Hepatic stellate cell (primary cell): ENCODE data around the gene STIP1.
A peak's percentile ranks its signal among the peaks of the same experiment; 100 is the strongest.

ENCODE experiments used
- DNase-seq: peaks from one replicate; pipeline ENCODE4 v3.0.0; 2011; ENCODE audit warnings: low spot score

Gene STIP1

GRCh38 chr11:64198511-64198910 is 12.5 kb downstream of the STIP1 start:
- no peak for DNase-seq

GRCh38 chr11:64201543-64201942 is 15.6 kb downstream of the STIP1 start:
- DNase-seq, result no peak

GRCh38 chr11:64202992-64203391 is 17.0 kb downstream of the STIP1 start:
- DNase-seq, result no peak

- DNase-seq, result no peak
These were observed 17.6 kb downstream of the STIP1 start for GRCh38 chr11:64203421-64204079.

DNA sequence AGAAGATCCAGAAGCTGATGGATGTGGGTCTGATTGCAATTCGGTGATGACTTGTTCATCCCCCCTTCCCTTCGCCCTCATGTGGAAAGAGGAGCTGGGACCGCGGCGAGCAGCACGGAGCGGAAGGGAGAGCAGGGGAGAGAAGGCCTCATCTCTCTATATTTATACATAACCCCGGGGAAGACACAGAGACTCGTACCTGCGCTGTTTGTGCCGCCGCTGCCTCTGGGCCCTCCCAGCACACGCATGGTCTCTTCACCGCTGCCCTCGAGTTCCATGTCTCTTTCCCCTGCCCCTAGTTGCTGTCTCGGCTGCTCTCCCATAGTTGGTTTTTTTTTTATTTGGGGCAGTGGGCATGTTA is 18.1 kb downstream of the STIP1 start:
- DNase-seq, result no peak

GRCh38 chr11:64204464-64204989 is 18.6 kb downstream of the STIP1 start:
- peak; percentile 97 for DNase-seq

GRCh38 chr11:64206457-64207255 is 20.7 kb downstream of the STIP1 start, which contains the start of gene FERMT3:
Gene FERMT3 (plus strand): TSS chr11:64206721. CDS start chr11:64207365, 644 bp downstream.
- no peak for DNase-seq

- DNase-seq, result peak; percentile 93
These were observed 21.5 kb downstream of the STIP1 start for GRCh38 chr11:64207256-64208085.

DNA sequence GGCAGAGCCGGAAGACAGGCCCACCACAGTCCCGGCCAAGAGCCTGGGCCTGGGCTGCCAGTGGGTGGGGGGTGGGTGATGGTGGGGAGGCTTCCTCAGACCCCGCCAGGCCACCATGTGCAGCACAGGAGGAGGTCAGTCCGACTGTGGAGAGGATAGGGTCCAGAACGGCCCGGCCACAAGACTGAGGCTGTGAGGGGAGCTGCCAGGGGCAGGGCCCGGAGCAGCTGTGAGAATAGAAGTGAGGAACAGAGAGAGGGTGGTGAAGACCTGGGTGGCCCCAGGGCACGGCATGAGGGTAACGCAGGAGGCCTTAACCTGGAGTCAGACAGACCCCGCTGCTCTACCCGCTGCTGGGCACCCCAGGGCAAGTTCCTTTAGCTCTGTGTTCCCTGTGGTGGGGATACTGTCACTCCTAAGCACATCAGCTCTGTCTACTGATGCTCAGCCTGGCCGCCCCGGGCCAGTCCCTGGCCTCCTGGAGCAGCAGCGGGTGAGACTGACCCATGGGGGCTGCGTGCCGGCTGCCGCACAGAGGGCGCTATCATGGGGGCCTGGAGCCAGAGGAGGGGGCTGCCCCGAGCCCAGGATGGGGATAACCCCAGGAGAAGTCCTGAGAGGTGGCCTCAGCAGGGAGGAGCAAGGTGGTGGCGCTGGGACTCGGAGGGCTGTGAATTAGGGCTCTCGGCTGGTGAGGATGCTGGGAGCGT is 22.3 kb downstream of the STIP1 start:
- no peak for DNase-seq

DNA sequence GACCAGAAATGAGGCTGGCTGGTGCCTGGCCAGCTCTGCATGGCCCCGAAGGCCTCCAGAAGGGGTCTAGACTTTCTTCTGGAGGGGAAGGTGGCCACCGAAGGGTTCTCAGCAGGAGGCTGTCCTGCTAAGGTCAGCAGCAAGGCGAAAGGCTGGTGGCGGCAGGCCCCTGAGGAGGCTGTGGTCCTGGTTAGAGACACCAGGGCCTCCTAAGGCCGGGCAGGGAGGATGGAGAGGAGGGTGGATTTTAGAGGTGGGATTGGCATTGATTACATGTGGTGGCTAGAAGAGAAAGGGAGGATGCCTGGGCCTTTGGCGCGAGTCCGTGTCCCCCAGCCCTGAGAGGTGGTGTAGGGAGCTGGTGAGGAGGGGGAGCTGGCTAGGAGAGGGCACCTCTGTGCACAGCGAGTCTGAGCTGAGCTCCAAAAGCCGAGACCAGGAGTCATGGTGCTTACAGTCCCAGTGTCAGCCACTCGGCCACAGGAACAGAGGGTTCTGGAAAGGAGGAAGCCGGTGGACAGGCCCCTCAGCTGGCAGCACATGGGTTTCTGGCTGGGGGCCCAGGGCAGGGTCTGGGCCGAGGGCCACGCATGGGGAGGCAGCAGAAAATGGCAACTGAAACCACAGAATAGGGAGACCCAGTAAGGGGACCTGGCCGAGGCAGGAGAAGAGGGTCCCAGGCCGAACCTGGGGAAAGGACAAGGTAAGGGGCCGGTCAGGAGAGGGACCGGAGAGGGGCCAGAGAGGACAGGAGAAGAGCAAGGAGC is 23.0 kb downstream of the STIP1 start:
- DNase-seq, result no peak

- DNase-seq, result no peak
These were observed 23.5 kb downstream of the STIP1 start for GRCh38 chr11:64209563-64209843.

DNA sequence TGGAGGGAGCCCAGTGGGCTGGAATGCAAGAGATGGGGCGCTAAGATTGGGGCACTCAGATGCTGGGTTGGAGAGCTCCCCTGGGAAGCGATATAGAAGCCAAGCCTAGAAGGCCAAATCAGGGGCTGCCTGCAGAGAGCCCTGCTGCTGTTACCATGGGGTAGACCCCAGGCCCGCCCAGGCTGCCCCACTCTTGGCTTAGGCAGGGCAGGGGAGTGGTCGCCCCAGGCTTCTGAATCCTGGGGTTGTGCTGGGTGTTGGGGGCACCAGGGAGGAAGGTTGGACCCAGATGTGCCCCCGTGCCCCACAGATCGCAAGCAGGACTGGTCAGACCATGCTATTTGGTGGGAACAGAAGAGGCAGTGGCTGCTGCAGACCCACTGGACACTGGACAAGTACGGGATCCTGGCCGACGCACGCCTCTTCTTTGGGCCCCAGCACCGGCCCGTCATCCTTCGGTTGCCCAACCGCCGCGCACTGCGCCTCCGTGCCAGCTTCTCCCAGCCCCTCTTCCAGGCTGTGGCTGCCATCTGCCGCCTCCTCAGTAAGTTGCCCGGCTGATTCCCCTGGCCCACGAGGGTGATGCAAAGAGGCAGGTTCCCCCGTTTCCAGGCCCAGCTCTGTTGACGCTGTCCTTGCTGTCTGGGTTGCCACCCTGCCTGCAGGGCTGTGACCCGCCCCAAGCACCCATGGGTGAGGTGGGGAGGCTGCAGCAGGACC is 24.5 kb downstream of the STIP1 start:
- DNase-seq, result no peak

DNA sequence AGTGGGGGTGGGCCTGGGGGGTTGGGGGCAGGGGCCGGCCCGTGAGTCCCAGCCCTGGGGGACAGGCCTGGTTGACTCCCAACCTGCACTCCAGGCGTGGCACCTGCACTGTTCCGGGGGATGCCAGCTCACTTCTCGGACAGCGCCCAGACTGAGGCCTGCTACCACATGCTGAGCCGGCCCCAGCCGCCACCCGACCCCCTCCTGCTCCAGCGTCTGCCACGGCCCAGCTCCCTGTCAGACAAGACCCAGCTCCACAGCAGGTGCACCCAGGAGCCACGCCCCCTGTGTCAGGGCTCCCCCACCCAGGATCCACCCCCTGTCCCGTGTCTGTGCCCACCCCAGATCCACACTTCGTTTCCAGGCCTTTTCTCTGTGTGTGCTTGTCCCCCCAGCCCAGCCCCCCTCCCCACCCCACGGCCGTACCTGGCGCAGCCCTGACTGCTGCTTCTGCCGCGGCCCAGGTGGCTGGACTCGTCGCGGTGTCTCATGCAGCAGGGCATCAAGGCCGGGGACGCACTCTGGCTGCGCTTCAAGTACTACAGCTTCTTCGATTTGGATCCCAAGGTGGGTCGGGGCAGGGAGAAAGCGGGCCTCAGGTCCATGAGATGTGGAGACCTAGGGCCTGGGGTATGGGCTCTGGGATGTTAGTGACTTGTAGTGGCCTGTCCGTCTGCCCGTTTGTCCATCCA is 25.4 kb downstream of the STIP1 start:
- DNase-seq, result no peak

DNA sequence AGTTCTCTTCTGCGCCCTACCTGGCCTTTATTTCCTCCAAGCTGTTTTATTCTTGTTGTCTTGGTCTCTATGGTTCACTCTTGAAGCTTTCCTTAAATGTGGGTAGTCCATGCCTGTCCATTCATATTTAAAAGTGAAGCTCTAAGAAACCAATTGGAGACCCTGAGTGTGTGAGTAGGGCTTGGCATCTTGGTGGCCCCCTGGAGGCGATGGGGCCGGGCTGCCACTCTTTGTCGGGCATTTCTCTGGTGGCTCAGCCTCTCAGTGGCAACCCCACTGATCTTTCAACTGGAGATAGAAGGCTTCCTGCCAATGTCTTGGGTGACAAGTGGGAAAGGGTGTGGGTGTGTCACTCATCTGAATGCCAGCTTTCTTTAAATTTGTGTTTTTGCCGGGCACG is 30.9 kb downstream of the STIP1 start:
- DNase-seq, result no peak

DNA sequence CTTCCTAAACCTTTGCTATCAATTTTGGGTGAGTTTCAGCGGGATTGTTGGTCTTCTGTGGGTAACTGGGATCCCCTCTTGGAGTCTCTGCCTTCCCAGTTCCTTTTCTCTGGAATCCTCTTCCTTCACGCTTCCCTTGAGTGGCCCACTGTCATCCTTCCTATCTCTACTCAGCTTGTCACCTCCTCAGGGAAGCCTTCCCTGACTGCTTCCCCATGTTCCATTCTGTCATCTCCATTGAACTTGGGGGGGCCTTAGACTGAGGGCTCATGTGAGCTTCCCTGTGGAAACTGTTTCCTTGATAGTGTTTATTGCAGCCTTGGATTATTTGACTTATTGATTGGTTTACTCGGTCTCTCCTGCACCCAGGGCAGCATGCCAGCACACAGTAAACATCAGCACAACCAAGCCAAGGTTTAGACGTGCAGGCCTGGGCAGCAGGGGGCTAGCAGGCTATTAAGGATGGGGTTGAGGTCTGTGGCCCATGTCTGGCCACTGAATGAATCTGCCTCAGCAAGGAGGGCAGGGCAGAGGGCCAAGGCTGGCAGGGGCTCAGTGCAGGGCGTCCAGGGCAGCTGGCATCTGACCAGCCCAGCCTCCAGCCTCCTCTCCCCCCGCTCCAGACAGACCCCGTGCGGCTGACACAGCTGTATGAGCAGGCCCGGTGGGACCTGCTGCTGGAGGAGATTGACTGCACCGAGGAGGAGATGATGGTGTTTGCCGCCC is 32.8 kb downstream of the STIP1 start:
- no peak for DNase-seq

DNA sequence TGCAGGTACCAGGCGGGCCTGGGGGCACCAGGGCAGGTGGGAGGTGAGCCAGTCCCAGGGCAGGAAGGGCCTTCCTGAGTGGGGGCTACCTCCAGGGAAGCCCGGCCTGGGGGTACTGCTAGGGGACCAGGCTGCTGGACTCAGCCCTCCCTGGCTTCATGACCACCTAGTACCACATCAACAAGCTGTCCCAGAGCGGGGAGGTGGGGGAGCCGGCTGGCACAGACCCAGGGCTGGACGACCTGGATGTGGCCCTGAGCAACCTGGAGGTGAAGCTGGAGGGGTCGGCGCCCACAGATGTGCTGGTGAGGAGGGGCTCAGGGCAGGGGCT is 33.3 kb downstream of the STIP1 start:
- no peak for DNase-seq

GRCh38 chr11:64219755-64220154 is 33.8 kb downstream of the STIP1 start:
- DNase-seq, result no peak

- DNase-seq, result no peak
These were observed 34.3 kb downstream of the STIP1 start for GRCh38 chr11:64220271-64220670.

GRCh38 chr11:64220798-64221197 is 34.8 kb downstream of the STIP1 start:
- DNase-seq, result no peak

DNA sequence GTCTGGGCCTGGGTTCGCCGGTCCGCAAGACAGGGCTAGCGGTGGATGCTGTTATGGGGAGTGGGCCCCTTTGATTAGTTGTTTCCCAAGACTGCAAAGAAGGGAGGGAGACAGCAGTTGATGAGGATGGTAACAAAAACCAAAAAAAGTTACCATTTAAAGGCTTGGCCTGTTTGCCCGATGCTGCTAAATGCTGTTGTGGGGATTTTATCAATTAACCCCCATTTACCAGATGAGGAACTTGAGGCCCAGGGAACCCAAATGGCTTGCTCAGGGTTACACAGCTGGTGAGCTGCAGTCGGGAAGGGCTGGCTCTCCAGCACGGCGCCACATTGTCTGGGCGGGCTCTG is 36.7 kb downstream of the STIP1 start:
- no peak for DNase-seq
